ENCODE results near the gene OXA1L. TPM values are rescaled to one million over a fixed set of nuclear protein-coding genes. Genes with fewer than 3 reads are reported as not detected.

OXA1L gene
- total RNA-seq, 2 donors from 2014 or later = 114 TPM

GRCh38 chr14:22800346-22800745 lies 33.9 kb downstream of the OXA1L start:
- Histone ChIP-seq H3K9ac (ENCODE audit: extremely low read depth, low read length, poor library complexity, severe bottlenecking) (no peak overlapping the region), H3K27ac (ENCODE audit: low read depth, low read length) (no peak overlapping the region), H3K27me3 (ENCODE audit: control insufficient read depth, insufficient read depth, low read length, poor library complexity, severe bottlenecking) (no peaks in the 10 kb centered on the region), H3K4me3 (ENCODE audit: low read length) (no peak overlapping the region), H3K36me3 (ENCODE audit: control insufficient read depth, insufficient read depth, low read length) (no peaks in the 10 kb centered on the region), H3K4me1 (ENCODE audit: control insufficient read depth, insufficient read depth, low read length) (peaks cover 3% of the 10 kb centered on the region), H3K9me3 (ENCODE audit: control insufficient read depth, low read length) (no peaks in the 10 kb centered on the region)
- H3K27ac Mint-ChIP-seq = no peak overlapping the region
- H3K9me3 Mint-ChIP-seq = no peaks in the 10 kb centered on the region
- WGBS, 2 experiments (ENCODE audit: insufficient coverage in 1 of 2, insufficient read length in 1 of 2) = 95 to 99% methylated on average over 8 to 10 of the region's 10 CpGs
- no peak overlapping the region for H3K4me3 Mint-ChIP-seq
- H3K27me3 Mint-ChIP-seq (ENCODE audit: insufficient read depth) = no peaks in the 10 kb centered on the region
- DNase-seq = no peak
- peaks cover 18% of the 10 kb centered on the region for H3K4me1 Mint-ChIP-seq
- no peak for TF ChIP-seq CTCF (conservative IDR thresholded peaks at IDR 0.05)
- H3K36me3 Mint-ChIP-seq (ENCODE audit: low read depth) = peaks cover 3% of the 10 kb centered on the region

- peaks cover 11% of the 10 kb centered on the region for H3K4me1 Mint-ChIP-seq
- Histone ChIP-seq H3K4me3 (ENCODE audit: low read length) (no peak overlapping the region), H3K4me1 (ENCODE audit: control insufficient read depth, insufficient read depth, low read length) (peaks cover 3% of the 10 kb centered on the region)
Observed at GRCh38 chr14:22801716-22802115, 35.2 kb downstream of the OXA1L start.

GRCh38 chr14:22802860-22803686 lies 36.6 kb downstream of the OXA1L start:
- H3K36me3 Mint-ChIP-seq (ENCODE audit: low read depth) = peaks cover 3% of the 10 kb centered on the region
- H3K4me3 ChIP-seq (ENCODE audit: low read length) = no peak overlapping the region
- no peaks in the 10 kb centered on the region for H3K27me3 Mint-ChIP-seq (ENCODE audit: insufficient read depth)
- H3K27ac ChIP-seq (ENCODE audit: low read depth, low read length) = no peak overlapping the region
- H3K4me3 Mint-ChIP-seq = no peak overlapping the region
- 87 to 88% methylated on average over 10 to 12 of the region's 12 CpGs for WGBS, 2 experiments (ENCODE audit: insufficient coverage in 1 of 2, insufficient read length in 1 of 2)
- H3K9ac ChIP-seq (ENCODE audit: extremely low read depth, low read length, poor library complexity, severe bottlenecking) = no peak overlapping the region
- no peak overlapping the region for H3K27ac Mint-ChIP-seq
- TF ChIP-seq CTCF (conservative IDR thresholded peaks at IDR 0.05) = no peak
- H3K36me3 ChIP-seq (ENCODE audit: control insufficient read depth, insufficient read depth, low read length) = no peaks in the 10 kb centered on the region
- no peaks in the 10 kb centered on the region for H3K4me1 ChIP-seq (ENCODE audit: control insufficient read depth, insufficient read depth, low read length)
- H3K27me3 ChIP-seq (ENCODE audit: control insufficient read depth, insufficient read depth, low read length, poor library complexity, severe bottlenecking) = no peaks in the 10 kb centered on the region
- DNase-seq = no peak
- H3K4me1 Mint-ChIP-seq = peaks cover 9% of the 10 kb centered on the region
- no peaks in the 10 kb centered on the region for H3K9me3 Mint-ChIP-seq
- H3K9me3 ChIP-seq (ENCODE audit: control insufficient read depth, low read length) = no peaks in the 10 kb centered on the region

More at GRCh38 chr14:22801716-22802115, 35.2 kb downstream of the OXA1L start:
- no peak overlapping the region for H3K27ac ChIP-seq (ENCODE audit: low read depth, low read length)
- no peak for DNase-seq
- H3K9ac ChIP-seq (ENCODE audit: extremely low read depth, low read length, poor library complexity, severe bottlenecking) = no peak overlapping the region
- Mint-ChIP-seq H3K27me3 (ENCODE audit: insufficient read depth) (no peaks in the 10 kb centered on the region), H3K27ac (no peak overlapping the region), H3K4me3 (no peak overlapping the region), H3K36me3 (ENCODE audit: low read depth) (peaks cover 3% of the 10 kb centered on the region), H3K9me3 (no peaks in the 10 kb centered on the region)
- no peaks in the 10 kb centered on the region for H3K36me3 ChIP-seq (ENCODE audit: control insufficient read depth, insufficient read depth, low read length)
- H3K27me3 ChIP-seq (ENCODE audit: control insufficient read depth, insufficient read depth, low read length, poor library complexity, severe bottlenecking) = no peaks in the 10 kb centered on the region
- WGBS, 2 experiments (ENCODE audit: insufficient coverage in 1 of 2, insufficient read length in 1 of 2) = 82 to 85% methylated on average over 8 of the region's 8 CpGs
- no peak for TF ChIP-seq CTCF (conservative IDR thresholded peaks at IDR 0.05)
- no peaks in the 10 kb centered on the region for H3K9me3 ChIP-seq (ENCODE audit: control insufficient read depth, low read length)

Measured in endodermal cell (in vitro differentiated cells).